Measurements from ENCODE around the gene HNRNPH3.
A peak's percentile ranks its signal among the peaks of the same experiment; 100 is the strongest.
"Not testable (repeated sequence)": the region's sequence is repeated elsewhere in the genome, so short reads cannot be mapped to it uniquely, and the experiment has no call there.

The HNRNPH3 gene, protein sequence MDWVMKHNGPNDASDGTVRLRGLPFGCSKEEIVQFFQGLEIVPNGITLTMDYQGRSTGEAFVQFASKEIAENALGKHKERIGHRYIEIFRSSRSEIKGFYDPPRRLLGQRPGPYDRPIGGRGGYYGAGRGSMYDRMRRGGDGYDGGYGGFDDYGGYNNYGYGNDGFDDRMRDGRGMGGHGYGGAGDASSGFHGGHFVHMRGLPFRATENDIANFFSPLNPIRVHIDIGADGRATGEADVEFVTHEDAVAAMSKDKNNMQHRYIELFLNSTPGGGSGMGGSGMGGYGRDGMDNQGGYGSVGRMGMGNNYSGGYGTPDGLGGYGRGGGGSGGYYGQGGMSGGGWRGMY

DNA sequence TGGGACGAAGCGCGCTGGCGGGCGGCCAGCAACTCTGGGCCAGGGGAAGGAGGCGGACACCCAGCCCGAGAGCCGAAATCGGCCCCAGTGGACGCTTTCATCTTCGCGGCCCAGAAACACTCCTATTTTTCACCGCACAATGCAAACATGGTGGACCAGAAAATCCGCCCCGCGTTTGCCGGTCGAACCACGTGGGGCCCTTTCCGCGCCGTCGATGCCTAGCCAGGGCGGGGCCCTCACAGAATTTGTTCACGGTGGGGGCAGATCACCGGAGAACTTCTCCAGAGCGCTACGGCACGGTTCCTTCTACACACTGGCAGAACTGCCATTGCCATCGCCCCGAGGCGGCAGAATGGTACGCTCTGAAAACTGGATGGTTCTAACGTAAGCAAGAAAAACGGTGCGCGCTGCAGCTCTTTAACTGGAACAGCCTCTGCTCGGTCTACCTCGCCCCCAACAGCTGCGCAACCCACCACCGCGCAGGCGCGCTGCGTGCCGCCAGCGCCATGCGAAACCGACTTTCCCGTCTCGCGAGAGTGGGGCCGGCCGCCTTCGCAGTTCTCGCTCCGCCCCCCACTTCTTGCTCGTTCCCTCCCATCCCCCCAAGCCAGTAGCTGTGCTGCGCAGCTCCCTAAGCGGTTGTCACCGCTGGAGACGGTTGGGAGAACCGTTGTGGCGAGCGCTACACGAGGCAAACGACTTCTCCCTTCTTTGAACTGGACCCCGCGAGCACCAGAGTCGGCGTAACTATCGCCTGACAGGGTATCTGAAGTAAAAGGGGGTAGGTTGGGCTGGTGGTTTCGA lies at the start of gene HNRNPH3:
Gene HNRNPH3, plus strand, starts transcription at position 610 of the 804 bp plus-strand sequence. CDS start 5,158 bp downstream, outside the sequence.
- DNase-seq = peak; percentile 97

GRCh38 chr10:68284062-68285001 lies 47.5 kb upstream of the HNRNPH3 start:
- no peak for DNase-seq

GRCh38 chr10:68288717-68289116 lies 43.1 kb upstream of the HNRNPH3 start:
- no peak for DNase-seq

- DNase-seq = no peak
Measured at GRCh38 chr10:68290736-68291135, 41.1 kb upstream of the HNRNPH3 start.

- no peak for DNase-seq
Measured at GRCh38 chr10:68296843-68297663, 34.8 kb upstream of the HNRNPH3 start.

DNA sequence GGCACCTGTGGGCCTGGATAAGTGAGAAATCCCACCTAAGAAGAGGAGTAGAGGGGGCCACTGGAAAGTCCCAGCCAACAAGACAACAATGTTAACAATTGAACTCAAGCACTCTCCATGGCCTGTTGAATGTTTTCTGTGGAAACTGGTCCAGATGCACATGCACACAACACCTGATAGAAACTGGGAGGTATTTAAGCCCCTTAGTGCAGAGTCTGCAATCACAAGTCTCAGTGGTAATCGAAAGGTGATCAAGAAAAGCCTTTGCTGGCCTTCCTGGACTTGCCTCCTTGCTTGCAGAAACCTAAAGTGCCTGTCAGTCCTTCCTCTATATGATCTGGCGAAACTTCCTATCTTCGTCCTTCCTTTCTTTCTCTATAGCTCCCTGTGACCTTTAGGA lies 30.6 kb upstream of the HNRNPH3 start:
- DNase-seq = no peak

DNA sequence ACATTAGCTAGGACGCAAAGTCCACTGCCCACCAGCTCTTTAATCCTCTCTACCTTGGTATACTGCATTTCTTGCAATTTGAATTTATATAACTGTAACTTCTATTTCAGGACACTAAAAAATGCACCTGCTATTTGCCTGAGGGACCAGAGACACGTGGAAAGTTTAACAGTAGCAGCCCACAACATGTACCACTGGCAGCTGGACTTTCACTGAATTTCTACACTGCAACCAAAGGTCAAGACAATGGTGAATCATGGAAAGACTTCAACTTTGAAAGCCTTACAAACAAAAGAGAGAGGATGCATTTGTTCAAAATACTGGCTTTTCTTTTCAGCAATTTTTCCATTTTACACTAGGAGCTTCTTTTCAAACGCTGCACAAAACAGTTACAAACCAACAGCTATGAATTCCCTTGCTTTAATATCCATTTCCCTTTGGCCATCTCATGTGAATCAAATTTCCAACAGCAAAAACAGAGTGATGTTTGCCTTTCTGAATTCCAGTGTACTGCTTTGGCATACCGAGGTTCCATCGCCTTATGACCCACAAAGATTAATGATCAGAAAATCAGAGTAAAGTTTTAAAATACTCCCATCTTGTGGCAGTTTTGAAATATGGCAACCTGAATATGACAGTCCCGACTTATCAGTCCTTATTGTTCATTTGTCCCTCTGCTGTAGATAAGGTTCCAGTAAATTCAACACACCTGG lies 29.9 kb upstream of the HNRNPH3 start:
- peak; percentile 56 for DNase-seq

DNA sequence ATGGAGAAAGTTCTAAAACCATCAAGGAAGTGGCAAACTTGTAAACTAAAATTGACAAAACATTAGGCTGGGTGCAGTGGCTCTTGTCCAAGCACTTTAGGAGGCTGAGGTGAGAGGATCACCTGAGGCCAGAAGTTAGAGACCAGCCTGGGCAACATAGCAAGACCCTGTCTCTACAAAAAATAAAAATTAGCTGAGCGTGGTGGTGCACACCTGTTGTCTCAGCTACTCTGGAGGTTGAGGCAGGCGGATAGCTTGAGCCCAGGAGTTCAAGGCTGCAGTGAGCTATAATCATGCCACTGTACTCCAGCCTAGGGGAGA lies 29.4 kb upstream of the HNRNPH3 start:
- no peak for DNase-seq

DNA sequence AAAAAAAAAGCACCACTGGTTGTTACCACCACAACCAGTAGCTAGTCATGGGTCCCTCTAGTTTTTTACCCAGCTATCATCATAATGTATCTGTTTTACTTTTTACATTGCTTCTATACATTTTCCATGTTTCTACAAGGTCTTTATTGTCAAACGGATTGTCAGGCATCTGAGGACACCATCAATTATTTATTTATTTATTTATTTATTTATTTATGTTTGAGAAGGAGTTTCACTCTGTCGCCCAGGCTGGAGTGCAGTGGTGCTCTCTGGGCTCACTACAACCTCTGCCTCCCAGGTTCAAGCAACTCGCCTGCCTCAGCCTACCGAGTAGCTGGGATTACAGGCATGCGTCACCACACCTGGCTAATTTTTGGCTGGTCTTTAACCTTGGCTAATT lies 29.0 kb upstream of the HNRNPH3 start:
- DNase-seq = no peak

- no peak for DNase-seq
Measured at GRCh38 chr10:68303849-68304412, 27.9 kb upstream of the HNRNPH3 start.

DNA sequence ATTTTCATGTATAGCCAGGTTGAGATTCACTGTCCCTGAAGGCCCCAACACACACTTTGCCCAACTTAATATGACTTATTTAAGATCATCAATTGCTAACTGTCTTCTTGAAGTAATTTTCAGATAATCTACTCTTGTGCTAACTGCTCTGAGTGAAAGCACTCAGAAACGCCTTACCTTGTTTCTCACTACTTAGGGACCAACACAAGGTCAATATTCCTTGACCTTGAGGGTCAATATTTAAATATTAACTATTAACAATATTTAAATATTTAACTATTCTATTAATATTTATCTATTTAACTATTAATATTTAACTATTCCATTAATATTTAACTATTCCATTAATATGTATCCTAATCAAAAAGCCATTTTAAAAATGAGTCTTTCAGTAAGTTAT lies 26.0 kb upstream of the HNRNPH3 start:
- DNase-seq = no peak

- no peak for DNase-seq
Measured at GRCh38 chr10:68310531-68310930, 21.3 kb upstream of the HNRNPH3 start.

GRCh38 chr10:68314930-68315329 lies 16.9 kb upstream of the HNRNPH3 start:
- not testable (repeated sequence) for DNase-seq

GRCh38 chr10:68315582-68315981 lies 16.3 kb upstream of the HNRNPH3 start:
- no peak for DNase-seq

DNA sequence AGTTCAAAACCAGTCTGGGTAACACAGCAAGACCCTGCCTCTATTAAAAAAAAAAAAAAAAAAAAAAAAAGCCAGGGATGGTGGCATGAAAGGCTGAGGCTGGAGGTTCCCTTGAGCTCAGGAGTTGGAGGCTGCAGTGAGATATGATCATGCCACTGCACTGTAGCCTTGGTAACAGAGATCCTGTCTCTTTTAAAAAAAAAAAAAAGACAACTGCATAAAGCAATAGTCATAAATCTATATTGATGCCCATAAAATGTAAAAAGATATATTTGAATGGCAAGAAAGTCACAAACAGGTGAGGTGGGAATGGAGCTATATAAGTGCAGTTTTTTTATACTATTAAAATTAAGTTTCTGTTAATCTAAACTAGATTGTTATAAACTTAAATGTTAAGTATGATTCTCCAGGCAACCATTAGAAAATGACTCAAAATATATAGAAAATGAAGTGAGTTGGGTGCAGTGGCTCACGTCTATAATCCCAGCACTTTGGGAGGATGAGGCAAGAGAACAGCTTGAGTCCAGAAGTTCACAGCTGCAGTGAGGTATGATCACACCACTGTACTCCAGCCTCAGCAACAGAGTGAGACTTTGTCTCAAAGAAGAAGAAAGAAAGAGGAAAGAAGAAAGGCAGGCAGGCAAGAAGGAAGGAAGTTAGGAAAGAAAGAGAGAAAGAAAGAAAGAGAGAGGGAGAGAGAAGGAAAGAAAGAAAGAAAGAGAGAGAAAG lies 13.4 kb upstream of the HNRNPH3 start:
- no peak for DNase-seq

GRCh38 chr10:68324396-68324795 lies 7.5 kb upstream of the HNRNPH3 start:
- DNase-seq = not testable (repeated sequence)

DNA sequence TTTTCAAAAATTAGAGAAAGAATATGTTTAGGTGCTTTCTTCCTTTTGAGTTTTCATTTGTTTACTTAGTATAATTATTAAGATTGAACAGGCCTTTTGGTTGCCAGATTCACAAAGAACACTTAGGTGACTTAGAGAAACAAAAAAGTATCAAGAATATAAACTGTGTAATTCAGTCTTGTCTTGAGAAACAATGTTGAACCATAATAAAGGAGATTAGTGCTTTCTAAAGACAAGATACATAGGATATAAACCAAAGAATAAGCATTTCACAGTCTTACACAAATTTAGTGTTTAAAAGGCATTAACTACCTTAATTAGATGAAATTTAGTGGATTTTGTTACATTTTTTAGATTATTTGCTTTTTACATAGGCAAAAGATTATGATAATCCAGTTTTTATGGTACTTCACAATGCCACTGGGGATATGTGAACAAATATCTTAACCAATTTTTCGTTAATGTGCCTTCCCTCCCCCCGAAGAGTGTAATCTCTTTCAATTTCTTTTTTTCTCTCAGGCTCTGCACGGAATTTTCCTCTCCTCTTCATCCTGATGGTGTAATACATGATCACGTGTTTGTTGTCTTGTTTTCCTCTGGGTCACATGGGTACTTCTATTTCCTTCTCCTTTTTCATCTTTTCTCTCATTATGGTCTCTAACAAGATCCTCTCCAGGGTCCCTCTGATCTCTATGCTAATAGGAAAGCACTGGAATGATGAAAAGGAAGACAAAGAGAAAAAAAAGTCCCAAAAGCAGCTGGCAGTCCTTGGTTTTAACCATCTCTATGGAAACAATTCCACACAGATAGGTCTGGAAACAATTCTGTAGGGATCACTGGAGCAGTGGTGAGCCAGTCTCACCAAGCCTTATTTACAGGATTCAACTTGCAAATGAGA lies 3.7 kb upstream of the HNRNPH3 start:
- DNase-seq = peak; percentile 68

DNA sequence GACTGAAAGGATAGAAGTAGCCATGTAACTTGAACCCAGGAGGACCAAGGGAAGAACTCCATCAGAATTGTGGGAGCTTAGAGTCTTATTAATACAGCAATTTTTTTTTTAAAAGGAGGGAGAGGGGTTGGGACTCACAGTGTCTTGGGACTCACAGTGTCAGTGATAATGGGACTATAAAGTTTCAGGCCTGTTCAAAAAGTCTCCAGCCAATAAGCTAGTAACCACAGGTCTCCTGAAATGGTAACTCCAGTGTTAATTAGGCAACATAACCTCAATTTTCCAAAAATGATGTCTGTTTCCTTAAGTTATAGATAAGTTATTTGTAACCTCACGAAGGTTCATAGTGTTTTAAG lies 2.4 kb upstream of the HNRNPH3 start:
- no peak for DNase-seq

GRCh38 chr10:68330852-68331454 lies 911 bp upstream of the HNRNPH3 start:
- DNase-seq = peak; percentile 56
